PC-9 (cell line): ENCODE data around the gene ASCC1. TPM values are rescaled to one million over a fixed set of nuclear protein-coding genes. Genes with fewer than 3 reads are reported as not detected.

Experiments used
- BruUV-seq: library from RNA; stranded (reverse); fragments of 400-500 nt; replicated peaks from 2 replicates; lab custom pipeline; 2021; lab: Mats Ljungman, UMichigan
- CTCF ChIA-PET: fragments of 300-600 bp; sonication (Branson Sonifier 250); formaldehyde crosslinking; loops from one replicate; lab custom pipeline; 2022; ENCODE audit warnings: antibody characterized with exemption; lab: Charles Lee
- POLR2A ChIA-PET: fragments of 300-600 bp; sonication (Branson Sonifier 250); formaldehyde crosslinking; loops from one replicate; lab custom pipeline; 2022; ENCODE audit warnings: antibody characterized with exemption; ENCODE audit not compliant: unreplicated experiment; lab: Charles Lee
- DNase-seq, 2 experiments: peaks; one replicate each; pipeline versions ENCODE4 v3.0.0 to v3.0.0-alpha.2; 2015 to 2022; ENCODE audit warnings: mixed read lengths in 1 of 2
- H2AFZ ChIP-seq: fragments of 200-600 bp; sonication (generic); 2 replicates; pipeline ENCODE4 v1.8.1; 2017; ENCODE audit warnings: antibody characterized with exemption
- H3F3A ChIP-seq: fragments of 200-600 bp; sonication (generic); 2 replicates; pipeline ENCODE4 v1.8.1; 2017; ENCODE audit warnings: antibody characterized with exemption, mild to moderate bottlenecking, low read depth; ENCODE audit not compliant: insufficient read depth
- H3K27ac ChIP-seq: fragments of 200-600 bp; sonication (generic); 2 replicates; pipeline ENCODE4 v1.6.1; 2016; ENCODE audit warnings: mixed run types
- H3K27me3 ChIP-seq: fragments of 200-600 bp; sonication (generic); 2 replicates; pipeline ENCODE4 v1.6.1; 2016; ENCODE audit warnings: low read depth, mixed run types; ENCODE audit not compliant: insufficient read depth
- H3K36me3 ChIP-seq: fragments of 200-600 bp; sonication (generic); 2 replicates; pipeline ENCODE4 v1.6.1; 2016; ENCODE audit warnings: low read depth, mixed run types
- H3K4me1 ChIP-seq: fragments of 200-600 bp; sonication (generic); replicated peaks from 2 replicates; pipeline ENCODE4 v1.6.1; 2016; ENCODE audit warnings: mixed run types; ENCODE audit not compliant: insufficient read depth
- H3K4me2 ChIP-seq: fragments of 200-600 bp; sonication (generic); 2 replicates; pipeline ENCODE4 v1.6.1; 2017; ENCODE audit warnings: mixed run types
- H3K4me3 ChIP-seq: fragments of 200-600 bp; sonication (generic); 2 replicates; pipeline ENCODE4 v1.6.1; 2016; ENCODE audit warnings: mixed run types
- H3K79me2 ChIP-seq: fragments of 200-600 bp; sonication (generic); 2 replicates; pipeline ENCODE4 v1.6.1; 2017; ENCODE audit warnings: low read depth, mixed run types
- H3K9me2 ChIP-seq: fragments of 200-600 bp; sonication (generic); 2 replicates; pipeline ENCODE4 v1.8.1; 2017; ENCODE audit warnings: mild to moderate bottlenecking; ENCODE audit not compliant: insufficient read depth
- H3K9me3 ChIP-seq: fragments of 200-600 bp; sonication (generic); 2 replicates; pipeline ENCODE4 v1.8.1; 2016; ENCODE audit warnings: low read depth; ENCODE audit not compliant: insufficient read depth
- H4K20me1 ChIP-seq: fragments of 200-600 bp; sonication (generic); 2 replicates; pipeline ENCODE4 v1.8.1; 2017; ENCODE audit not compliant: insufficient read depth
- EZH2 ChIP-seq: fragments of 200-600 bp; sonication (generic); IDR thresholded peaks from 2 replicates; pipeline ENCODE4 v1.8.0; 2017; ENCODE audit warnings: antibody characterized with exemption, low read depth
- intact Hi-C: fragments of 100-400 bp; cut with micrococcal nuclease; formaldehyde crosslinking; loops from one replicate; pipeline ENCODE4 v1.10.0; 2022; ENCODE audit not compliant: unreplicated experiment
- total RNA-seq: library from RNA; stranded (reverse); gene quantifications from 2 replicates; pipeline ENCODE4 v1.2.3, GENCODE V29; 2021
- TF ChIP-seq, protein P1 (sequence below): fragments of 200-600 bp; sonication (generic); conservative IDR thresholded peaks from 2 replicates; pipeline ENCODE4 v1.6.1; 2017; ENCODE audit warnings: mixed run types, antibody characterized with exemption, mild to moderate bottlenecking, moderate library complexity

The ASCC1 gene
- total RNA-seq, 1 experiment from 2014 or later: 129 TPM

DNA sequence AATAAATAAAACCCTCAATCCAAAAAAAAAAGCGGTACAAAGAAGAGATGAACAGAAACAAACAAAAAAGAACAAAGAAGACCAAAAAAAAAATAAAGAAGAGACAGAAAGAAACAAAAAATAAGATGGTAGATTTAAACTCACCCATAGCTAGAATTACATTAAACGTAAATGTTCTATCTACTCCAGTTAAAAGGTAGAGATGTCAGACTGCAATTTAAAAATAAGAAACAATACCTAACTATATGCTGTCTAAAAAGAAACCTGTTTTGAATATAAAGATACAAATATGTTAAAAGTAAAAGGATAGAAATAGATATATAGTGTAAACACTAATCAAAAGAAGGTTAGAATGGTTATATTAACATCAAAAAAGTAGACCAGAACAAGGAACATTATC, 31.9 kb downstream of the ASCC1 start:
- no peaks in the 10 kb centered on the region for H4K20me1 ChIP-seq
- H3K4me2 ChIP-seq: no peak overlapping the region
- DNase-seq: no peak
- H3K9me3 ChIP-seq: peaks cover 9% of the 10 kb centered on the region
- TF ChIP-seq, protein P1, sequence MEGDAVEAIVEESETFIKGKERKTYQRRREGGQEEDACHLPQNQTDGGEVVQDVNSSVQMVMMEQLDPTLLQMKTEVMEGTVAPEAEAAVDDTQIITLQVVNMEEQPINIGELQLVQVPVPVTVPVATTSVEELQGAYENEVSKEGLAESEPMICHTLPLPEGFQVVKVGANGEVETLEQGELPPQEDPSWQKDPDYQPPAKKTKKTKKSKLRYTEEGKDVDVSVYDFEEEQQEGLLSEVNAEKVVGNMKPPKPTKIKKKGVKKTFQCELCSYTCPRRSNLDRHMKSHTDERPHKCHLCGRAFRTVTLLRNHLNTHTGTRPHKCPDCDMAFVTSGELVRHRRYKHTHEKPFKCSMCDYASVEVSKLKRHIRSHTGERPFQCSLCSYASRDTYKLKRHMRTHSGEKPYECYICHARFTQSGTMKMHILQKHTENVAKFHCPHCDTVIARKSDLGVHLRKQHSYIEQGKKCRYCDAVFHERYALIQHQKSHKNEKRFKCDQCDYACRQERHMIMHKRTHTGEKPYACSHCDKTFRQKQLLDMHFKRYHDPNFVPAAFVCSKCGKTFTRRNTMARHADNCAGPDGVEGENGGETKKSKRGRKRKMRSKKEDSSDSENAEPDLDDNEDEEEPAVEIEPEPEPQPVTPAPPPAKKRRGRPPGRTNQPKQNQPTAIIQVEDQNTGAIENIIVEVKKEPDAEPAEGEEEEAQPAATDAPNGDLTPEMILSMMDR: no peak
- no peak for TF ChIP-seq EZH2
- H3K4me1 ChIP-seq: no peaks in the 10 kb centered on the region
- H3K27me3 ChIP-seq: no peaks in the 10 kb centered on the region
- H3K36me3 ChIP-seq: peaks cover 30% of the 10 kb centered on the region
- H2AFZ ChIP-seq: no peak overlapping the region
- intact Hi-C loops: no loop called here
- POLR2A ChIA-PET: no interaction called here
- CTCF ChIA-PET: no interaction called here
- H3F3A ChIP-seq: peaks cover 8% of the 10 kb centered on the region
- no peaks in the 10 kb centered on the region for H3K9me2 ChIP-seq
- BruUV-seq: no TSS peak
- H3K4me3 ChIP-seq: no peak overlapping the region
- H3K79me2 ChIP-seq: no peaks in the 10 kb centered on the region
- H3K27ac ChIP-seq: no peak overlapping the region

DNA sequence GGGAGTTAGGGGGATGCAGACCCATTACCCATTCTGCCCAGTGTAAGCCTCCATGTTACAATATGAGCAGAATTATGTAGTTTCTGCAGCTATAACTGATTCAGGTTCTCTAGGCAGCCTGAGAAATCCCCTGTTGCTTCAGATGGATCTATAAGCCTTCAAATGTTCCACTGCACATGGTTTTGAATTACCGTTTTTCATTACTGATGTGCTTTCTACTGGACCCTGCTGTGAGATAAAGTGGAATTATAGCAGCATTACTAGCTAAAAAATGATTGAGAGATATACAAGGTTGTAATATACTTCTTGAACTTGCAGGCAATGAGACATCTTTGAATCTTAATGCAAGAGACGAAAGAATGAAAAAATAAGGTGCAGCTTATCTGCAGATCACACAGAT, 38.6 kb downstream of the ASCC1 start:
- no peak overlapping the region for H3K27ac ChIP-seq
- H3K4me1 ChIP-seq: peaks cover 36% of the 10 kb centered on the region
- no peaks in the 10 kb centered on the region for H3K9me3 ChIP-seq
- POLR2A ChIA-PET: no interaction called here
- H2AFZ ChIP-seq: no peak overlapping the region
- H3K4me3 ChIP-seq: no peak overlapping the region
- BruUV-seq: no TSS peak
- CTCF ChIA-PET: no interaction called here
- no peak for DNase-seq
- H3K9me2 ChIP-seq: no peaks in the 10 kb centered on the region
- H3F3A ChIP-seq: peaks cover 38% of the 10 kb centered on the region
- no peak overlapping the region for H3K4me2 ChIP-seq
- intact Hi-C loops: no loop called here
- no peak for TF ChIP-seq EZH2
- TF ChIP-seq, protein P1: no peak
- H4K20me1 ChIP-seq: no peaks in the 10 kb centered on the region
- no peaks in the 10 kb centered on the region for H3K27me3 ChIP-seq
- no peaks in the 10 kb centered on the region for H3K79me2 ChIP-seq
- peaks cover 24% of the 10 kb centered on the region for H3K36me3 ChIP-seq

DNA sequence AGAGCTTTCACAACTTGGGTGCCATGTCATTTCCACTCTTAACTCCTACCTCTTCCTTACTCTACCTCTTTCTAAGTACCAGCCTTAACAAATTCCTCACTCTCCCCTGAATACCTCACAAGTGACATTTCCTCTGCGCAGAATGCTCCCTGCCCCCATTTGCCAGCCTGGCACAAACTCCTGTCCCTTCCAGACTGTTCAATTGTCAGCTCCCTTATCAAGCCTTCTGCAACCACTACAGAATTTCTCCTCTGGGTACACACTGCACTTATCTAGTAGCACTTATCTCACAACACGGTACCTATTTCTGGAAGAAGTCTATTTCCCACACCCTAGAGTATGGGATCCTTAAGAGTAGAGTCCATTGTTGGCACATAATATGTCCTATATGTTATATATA, 39.4 kb downstream of the ASCC1 start:
- Histone ChIP-seq H3K79me2 (no peaks in the 10 kb centered on the region), H3K36me3 (peaks cover 28% of the 10 kb centered on the region), H3K9me2 (no peaks in the 10 kb centered on the region), H4K20me1 (no peaks in the 10 kb centered on the region), H3K9me3 (peaks cover 3% of the 10 kb centered on the region; the same call in 1 of the 2 replicates), H3K4me3 (no peak overlapping the region), H3K4me2 (no peak overlapping the region), H3K27me3 (no peaks in the 10 kb centered on the region), H3K27ac (0 out of 2 replicates have a peak overlapping the region, but pooled peaks have one; percentile 55), H2AFZ (no peak overlapping the region), H3K4me1 (peaks cover 40% of the 10 kb centered on the region), H3F3A (peaks cover 46% of the 10 kb centered on the region)
- no TSS peak for BruUV-seq
- no peak for TF ChIP-seq EZH2
- TF ChIP-seq, protein P1: no peak
- no peak for DNase-seq
- ChIA-PET CTCF (interaction anchor here (0.6 kb wide), 1 partner anchor 12 kb away, joined by 4 read pairs; no protein-coding TSS in a partner anchor), POLR2A (no interaction called here)
- intact Hi-C loops: no loop called here
